Measurements from ENCODE around the gene FKBP2. TPM values are rescaled to one million over a fixed set of nuclear protein-coding genes. Genes with fewer than 3 reads are reported as not detected.

Gene FKBP2
- total RNA-seq, 1 donor from 2014 or later, result 110 TPM

DNA sequence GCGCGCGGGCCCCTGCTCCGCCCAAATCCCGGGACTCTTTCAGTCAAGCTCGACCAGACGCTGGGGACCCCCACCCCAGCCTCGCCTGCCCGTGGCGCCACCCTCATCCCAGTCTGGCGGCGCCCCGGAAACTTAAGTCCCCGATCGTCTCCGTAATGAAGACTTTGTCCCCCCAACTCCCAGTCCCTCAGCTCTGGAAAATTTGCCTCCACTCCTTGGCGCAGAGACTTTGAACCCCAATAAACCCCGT is 10.8 kb downstream of the FKBP2 start:
- Histone ChIP-seq H3K27me3 (ENCODE audit: control insufficient read depth, insufficient read depth, low read length) (no peaks in the 10 kb centered on the region), H3K36me3 (ENCODE audit: control insufficient read depth, insufficient read depth, low read length) (peaks cover 2% of the 10 kb centered on the region), H3K4me3 (ENCODE audit: low read depth, low read length) (peak overlapping the region; percentile 77)
- no peak for DNase-seq (ENCODE audit: low read depth)
- TF ChIP-seq, protein P1, sequence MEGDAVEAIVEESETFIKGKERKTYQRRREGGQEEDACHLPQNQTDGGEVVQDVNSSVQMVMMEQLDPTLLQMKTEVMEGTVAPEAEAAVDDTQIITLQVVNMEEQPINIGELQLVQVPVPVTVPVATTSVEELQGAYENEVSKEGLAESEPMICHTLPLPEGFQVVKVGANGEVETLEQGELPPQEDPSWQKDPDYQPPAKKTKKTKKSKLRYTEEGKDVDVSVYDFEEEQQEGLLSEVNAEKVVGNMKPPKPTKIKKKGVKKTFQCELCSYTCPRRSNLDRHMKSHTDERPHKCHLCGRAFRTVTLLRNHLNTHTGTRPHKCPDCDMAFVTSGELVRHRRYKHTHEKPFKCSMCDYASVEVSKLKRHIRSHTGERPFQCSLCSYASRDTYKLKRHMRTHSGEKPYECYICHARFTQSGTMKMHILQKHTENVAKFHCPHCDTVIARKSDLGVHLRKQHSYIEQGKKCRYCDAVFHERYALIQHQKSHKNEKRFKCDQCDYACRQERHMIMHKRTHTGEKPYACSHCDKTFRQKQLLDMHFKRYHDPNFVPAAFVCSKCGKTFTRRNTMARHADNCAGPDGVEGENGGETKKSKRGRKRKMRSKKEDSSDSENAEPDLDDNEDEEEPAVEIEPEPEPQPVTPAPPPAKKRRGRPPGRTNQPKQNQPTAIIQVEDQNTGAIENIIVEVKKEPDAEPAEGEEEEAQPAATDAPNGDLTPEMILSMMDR (IDR thresholded peaks at IDR 0.05; ENCODE audit: insufficient read depth, low read length, poor library complexity, severe bottlenecking), result no peak

DNA sequence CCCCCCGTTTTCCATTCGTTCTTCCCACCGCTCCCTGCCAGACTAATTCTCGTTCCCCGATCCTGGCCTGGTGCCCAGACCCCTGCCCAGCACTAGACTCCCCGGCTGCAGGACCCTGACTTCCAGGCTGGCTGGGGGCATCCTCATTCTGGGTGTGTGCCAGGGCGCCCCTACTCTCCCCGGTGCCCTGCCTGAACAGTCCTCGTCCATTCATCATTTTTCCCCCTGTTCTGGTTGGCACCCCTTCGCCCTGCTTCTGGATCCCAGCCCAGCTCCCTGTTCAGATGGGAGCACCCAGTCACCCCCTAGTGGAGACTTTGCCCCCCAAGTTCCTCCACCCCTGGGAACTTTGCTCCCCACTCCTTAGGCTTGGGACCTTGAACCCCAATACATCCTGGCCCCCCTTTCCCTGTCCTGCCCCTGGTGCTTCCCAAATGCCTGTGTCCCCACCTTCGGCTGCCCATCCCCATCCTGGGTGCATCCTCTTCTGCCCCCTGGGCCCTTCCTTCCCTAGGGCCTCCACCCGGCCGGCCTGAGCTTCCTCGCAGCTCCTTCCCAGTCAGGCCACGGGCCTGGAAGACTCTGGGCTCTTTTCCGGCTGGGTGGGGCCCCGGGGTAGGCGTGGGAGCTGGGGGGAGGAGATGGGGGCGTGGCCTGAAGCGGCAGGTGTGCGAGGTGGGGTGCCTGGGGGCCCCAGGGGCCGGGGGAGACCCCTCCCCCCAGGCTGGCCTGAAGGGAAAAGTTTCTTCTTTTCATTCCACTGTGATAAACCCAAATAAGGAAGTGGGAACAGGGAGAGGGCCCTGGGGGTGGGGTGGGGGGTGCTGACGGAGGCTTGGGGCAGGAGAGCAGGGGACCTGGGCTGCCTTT is 11.3 kb downstream of the FKBP2 start:
- H3K4me3 ChIP-seq (ENCODE audit: low read depth, low read length), result peak overlapping the region; percentile 77

DNA sequence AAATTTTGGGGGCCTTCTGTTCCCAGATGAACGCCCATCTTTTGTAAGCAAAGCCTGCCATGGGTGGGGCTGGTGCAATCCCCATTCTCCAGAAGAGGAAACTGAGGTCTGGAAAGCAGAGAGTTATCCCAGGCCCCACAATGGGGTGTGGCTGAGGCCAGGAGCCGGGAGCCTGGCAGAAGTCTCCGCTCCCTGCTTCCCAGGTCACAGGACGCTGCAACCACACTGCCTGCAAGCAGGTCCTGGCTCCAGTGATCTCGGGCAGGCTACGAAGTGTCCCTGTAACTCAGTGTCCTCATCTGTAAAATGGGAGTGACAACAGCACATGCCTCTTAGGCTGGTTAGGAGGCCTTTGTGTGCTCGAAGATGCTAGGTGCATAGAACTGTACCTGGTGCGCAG is 12.1 kb downstream of the FKBP2 start:
- TF ChIP-seq, protein P1 (IDR thresholded peaks at IDR 0.05; ENCODE audit: insufficient read depth, low read length, poor library complexity, severe bottlenecking), result no peak
- Histone ChIP-seq H3K36me3 (ENCODE audit: control insufficient read depth, insufficient read depth, low read length) (peaks cover 2% of the 10 kb centered on the region), H3K27me3 (ENCODE audit: control insufficient read depth, insufficient read depth, low read length) (no peaks in the 10 kb centered on the region), H3K4me3 (ENCODE audit: low read depth, low read length) (no peak overlapping the region)
- DNase-seq (ENCODE audit: low read depth), result no peak

More for the DNA sequence above, 11.3 kb downstream of the FKBP2 start:
- H3K27me3 ChIP-seq (ENCODE audit: control insufficient read depth, insufficient read depth, low read length), result no peaks in the 10 kb centered on the region
- no peak for DNase-seq (ENCODE audit: low read depth)
- H3K36me3 ChIP-seq (ENCODE audit: control insufficient read depth, insufficient read depth, low read length), result peaks cover 2% of the 10 kb centered on the region
- TF ChIP-seq, protein P1 (IDR thresholded peaks at IDR 0.05; ENCODE audit: insufficient read depth, low read length, poor library complexity, severe bottlenecking), result peak; percentile 38

DNA sequence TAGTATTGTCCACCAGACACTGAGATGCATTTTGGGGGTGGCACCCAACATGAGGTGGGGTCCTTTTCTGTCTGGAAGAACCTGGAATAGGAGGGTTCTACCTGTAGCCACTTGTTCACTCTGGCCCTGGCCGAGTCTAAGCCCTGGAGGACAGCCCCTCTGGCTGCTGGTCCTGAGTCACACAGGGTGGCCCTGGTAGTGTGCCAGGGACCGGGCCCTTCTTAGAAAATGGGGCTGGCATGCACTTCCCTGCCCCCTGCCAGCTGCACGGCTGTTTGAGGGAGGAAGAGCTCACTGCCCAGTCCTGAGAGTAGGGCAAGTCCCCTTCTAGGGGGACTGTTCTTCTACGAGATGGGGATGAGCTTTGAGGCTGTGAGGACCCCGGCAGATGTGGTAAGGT is 12.6 kb downstream of the FKBP2 start:
- peaks cover 2% of the 10 kb centered on the region for H3K36me3 ChIP-seq (ENCODE audit: control insufficient read depth, insufficient read depth, low read length)
- H3K4me3 ChIP-seq (ENCODE audit: low read depth, low read length), result no peak overlapping the region
- TF ChIP-seq, protein P1 (IDR thresholded peaks at IDR 0.05; ENCODE audit: insufficient read depth, low read length, poor library complexity, severe bottlenecking), result no peak
- no peak for DNase-seq (ENCODE audit: low read depth)
- no peaks in the 10 kb centered on the region for H3K27me3 ChIP-seq (ENCODE audit: control insufficient read depth, insufficient read depth, low read length)

DNA sequence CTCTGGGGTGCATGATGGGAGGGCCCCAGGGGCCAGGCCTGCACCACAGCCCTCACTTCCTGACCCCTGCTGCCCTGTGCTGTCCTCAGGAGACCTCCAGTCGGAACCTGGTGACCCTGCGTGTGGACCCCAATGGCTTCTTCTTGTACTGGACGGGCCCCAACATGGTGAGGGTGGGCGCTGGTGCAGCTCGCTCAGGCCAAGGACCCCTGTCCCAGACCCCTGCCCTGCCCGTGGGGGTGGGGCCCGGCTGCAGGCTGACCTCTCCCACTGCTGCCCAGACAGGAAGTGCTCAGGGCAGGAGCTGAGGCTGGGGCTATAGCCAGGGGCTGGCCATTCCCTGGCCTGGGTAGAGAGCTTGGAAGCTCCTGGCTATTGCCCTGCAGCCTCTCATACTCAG is 13.4 kb downstream of the FKBP2 start:
- TF ChIP-seq, protein P1 (IDR thresholded peaks at IDR 0.05; ENCODE audit: insufficient read depth, low read length, poor library complexity, severe bottlenecking), result no peak

More for the DNA sequence above, 13.4 kb downstream of the FKBP2 start:
- no peak for DNase-seq (ENCODE audit: low read depth)
- Histone ChIP-seq H3K36me3 (ENCODE audit: control insufficient read depth, insufficient read depth, low read length) (peaks cover 2% of the 10 kb centered on the region), H3K4me3 (ENCODE audit: low read depth, low read length) (no peak overlapping the region), H3K27me3 (ENCODE audit: control insufficient read depth, insufficient read depth, low read length) (no peaks in the 10 kb centered on the region)
